ENCODE data around the gene ABHD17A. TPM values are rescaled to one million over a fixed set of nuclear protein-coding genes. Genes with fewer than 3 reads are reported as not detected.
A peak's percentile ranks its signal among the peaks of the same experiment; 100 is the strongest.

ABHD17A gene
- total and polyA plus RNA-seq, 9 of the 15 experiments (the other 6 are each of a cell fraction or from before 2014, with no cell fraction given): 0.04 to 135 (median 21.8) TPM; not detected in 1

GRCh38 chr19:1925544-1925943 is 40.2 kb upstream of the ABHD17A start:
- Histone ChIP-seq H3K4me3 (no peak overlapping the region), H4K20me1 (replicated peaks; ENCODE audit: control insufficient read depth, insufficient read depth, low read length) (no peaks in the 10 kb centered on the region), H3K27me3 (ENCODE audit: control insufficient read depth in 2 of 2, insufficient read depth in 2 of 2, low read length in 2 of 2) (no peaks in the 10 kb centered on the region), H2AFZ (ENCODE audit: low read depth, low read length) (no peak overlapping the region), H3K9me3 (replicated peaks; ENCODE audit: control insufficient read depth, insufficient read depth, low read depth, low read length) (0 out of 2 replicates have a peak, but pooled peaks cover 5% of the 10 kb centered on the region), H3K9me1 (ENCODE audit: control insufficient read depth, insufficient read depth, low read length) (no peaks in the 10 kb centered on the region), H3K36me3 (ENCODE audit: control insufficient read depth, insufficient read depth, low read length) (peaks cover 38% of the 10 kb centered on the region; the same call in 2 of the 3 replicates), H3K4me1 (replicated peaks in 1 of 2; ENCODE audit: control insufficient read depth in 2 of 2, insufficient read depth in 2 of 2, low read length in 2 of 2) (peaks cover 3 to 48% of the 10 kb centered on the region in 2 experiments; a peak in 3 of 5 replicates), H3K27ac (ENCODE audit: extremely low read depth, low read depth, low read length) (no peak overlapping the region), H3K4me2 (ENCODE audit: insufficient read depth, low read length) (no peak overlapping the region), H3K9ac (ENCODE audit: insufficient read depth in 1 of 2, low read depth in 2 of 2, low read length in 2 of 2) (no peak overlapping the region), H3K79me2 (ENCODE audit: control insufficient read depth, insufficient read depth, low read length) (no peaks in the 10 kb centered on the region)
- 81% methylated on average over 12 of the region's 16 CpGs for WGBS (ENCODE audit: insufficient coverage, low coverage, missing lambda C conversion rate)
- intact Hi-C loops (cut with micrococcal nuclease): loop anchor here (5.0 kb wide), 1 partner anchor 137 kb away; no protein-coding TSS in a partner anchor
- ATAC-seq (no peak), DNase-seq (ENCODE audit: extremely low read depth in 1 of 4, low spot score in 3 of 4) (no peak), FAIRE-seq (no peak)
- in situ Hi-C loops (cut with MboI): no loop called here
- TSS peak; percentile 78 for BruUV-seq (replicated peaks)
- CTCF ChIA-PET (ENCODE audit: low intra/inter-chr PET ratio): no interaction called here
- no peak for TF ChIP-seq PRMT5 (CRISPR knock-in tag; IDR thresholded peaks at IDR 0.05)
- TF ChIP-seq, protein P1, sequence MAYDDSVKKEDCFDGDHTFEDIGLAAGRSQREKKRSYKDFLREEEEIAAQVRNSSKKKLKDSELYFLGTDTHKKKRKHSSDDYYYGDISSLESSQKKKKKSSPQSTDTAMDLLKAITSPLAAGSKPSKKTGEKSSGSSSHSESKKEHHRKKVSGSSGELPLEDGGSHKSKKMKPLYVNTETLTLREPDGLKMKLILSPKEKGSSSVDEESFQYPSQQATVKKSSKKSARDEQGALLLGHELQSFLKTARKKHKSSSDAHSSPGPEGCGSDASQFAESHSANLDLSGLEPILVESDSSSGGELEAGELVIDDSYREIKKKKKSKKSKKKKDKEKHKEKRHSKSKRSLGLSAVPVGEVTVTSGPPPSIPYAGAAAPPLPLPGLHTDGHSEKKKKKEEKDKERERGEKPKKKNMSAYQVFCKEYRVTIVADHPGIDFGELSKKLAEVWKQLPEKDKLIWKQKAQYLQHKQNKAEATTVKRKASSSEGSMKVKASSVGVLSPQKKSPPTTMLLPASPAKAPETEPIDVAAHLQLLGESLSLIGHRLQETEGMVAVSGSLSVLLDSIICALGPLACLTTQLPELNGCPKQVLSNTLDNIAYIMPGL (CRISPR knock-in tag; IDR thresholded peaks at IDR 0.05): no peak
- no peak for TF ChIP-seq ZNF311 (CRISPR knock-in tag; IDR thresholded peaks at IDR 0.05)
- no peak for TF ChIP-seq EP400 (IDR thresholded peaks at IDR 0.05)
- TF ChIP-seq CHCHD3 (CRISPR knock-in tag; IDR thresholded peaks at IDR 0.05): no peak
- no peak for TF ChIP-seq HCFC1 (IDR thresholded peaks at IDR 0.05; ENCODE audit: low read depth, low read length)
- no peak for TF ChIP-seq NONO (IDR thresholded peaks at IDR 0.05; ENCODE audit: low read depth in 2 of 2, low read length in 1 of 2)
- POLR2A ChIA-PET: no interaction called here

Measured in K562 (cell line).